GM18868 (cell line): ENCODE results near the gene ATP11A.
"Not testable (repeated sequence)": the region's sequence is repeated elsewhere in the genome, so short reads cannot be mapped to it uniquely, and the experiment has no call there.

Experiments used
- ATAC-seq: cut with Tn5 transposase; IDR thresholded peaks from one replicate; pipeline ENCODE4 v1.9.1; 2021; ENCODE audit warnings: mild to moderate bottlenecking, moderate library complexity; ENCODE audit not compliant: unreplicated experiment

The ATP11A gene

GRCh38 chr13:112835344-112835743, 145.5 kb downstream of the ATP11A start:
- ATAC-seq = no peak

GRCh38 chr13:112835796-112836195, 146.0 kb downstream of the ATP11A start:
- ATAC-seq = no peak

DNA sequence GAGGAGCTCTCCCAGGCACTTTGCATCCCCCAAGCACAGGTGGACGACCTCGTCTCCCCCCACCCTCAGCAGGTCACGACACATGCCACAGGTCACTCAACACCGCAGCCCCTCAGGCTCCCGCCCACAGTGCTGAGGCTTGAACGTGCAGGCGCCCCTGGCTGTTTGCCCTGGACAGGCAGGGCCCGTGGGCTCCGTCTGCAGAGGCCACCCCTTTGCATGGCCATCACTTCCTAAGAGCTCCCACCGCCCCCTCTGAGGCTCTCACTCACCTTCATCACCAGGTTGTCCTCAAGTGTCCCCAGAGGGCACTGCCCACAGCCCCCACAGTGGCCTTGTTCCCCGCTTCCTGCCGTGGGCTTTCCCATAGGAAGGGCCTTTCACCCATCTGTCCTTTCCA, 147.1 kb downstream of the ATP11A start:
- no peak for ATAC-seq

GRCh38 chr13:112837371-112838037, 147.7 kb downstream of the ATP11A start:
- ATAC-seq = no peak

- no peak for ATAC-seq
Observed at GRCh38 chr13:112838038-112838841, 148.4 kb downstream of the ATP11A start.

GRCh38 chr13:112838842-112839117, 148.9 kb downstream of the ATP11A start:
- ATAC-seq = no peak

- no peak for ATAC-seq
Observed at GRCh38 chr13:112839356-112840105, 149.7 kb downstream of the ATP11A start.

DNA sequence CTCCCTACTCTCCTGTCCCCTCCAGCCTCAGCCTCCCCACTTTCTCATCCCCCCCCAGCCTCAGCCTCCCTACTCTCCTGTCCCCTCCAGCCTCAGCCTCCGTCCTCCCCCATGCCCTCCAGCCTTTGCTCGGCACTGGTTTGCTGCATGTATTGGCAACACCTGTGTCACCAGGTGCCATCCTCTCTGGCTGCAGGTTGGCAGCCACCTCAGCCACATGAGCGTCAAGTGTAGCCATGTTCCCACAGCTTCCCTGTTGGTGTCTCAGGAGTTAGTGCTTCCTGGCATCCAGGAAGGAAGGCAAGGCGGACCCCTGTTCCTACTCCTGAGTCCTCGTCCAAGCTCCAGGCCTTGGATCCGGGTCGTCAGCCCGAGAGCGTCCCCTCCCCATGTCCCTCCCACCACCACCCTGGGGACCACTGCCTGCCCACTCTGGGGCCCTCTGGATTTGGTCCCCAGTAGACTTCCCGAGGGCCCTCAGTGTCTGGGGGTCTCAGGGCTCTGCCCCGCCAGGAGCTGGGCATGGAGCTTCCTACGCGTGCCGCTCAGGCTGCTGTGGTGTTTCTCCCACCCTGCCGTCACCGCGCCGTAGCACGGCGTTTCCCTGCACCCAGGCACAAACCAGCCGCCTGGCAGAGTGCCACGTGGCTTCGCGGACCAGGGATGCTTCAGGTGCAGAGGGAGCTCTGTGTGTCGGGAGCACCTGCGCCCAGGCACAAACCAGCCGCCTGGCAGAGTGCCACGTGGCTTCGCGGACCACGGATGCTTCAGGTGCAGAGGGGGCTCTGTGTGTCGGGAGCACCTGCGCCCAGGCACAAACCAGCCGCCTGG, 150.8 kb downstream of the ATP11A start:
- no peak for ATAC-seq

DNA sequence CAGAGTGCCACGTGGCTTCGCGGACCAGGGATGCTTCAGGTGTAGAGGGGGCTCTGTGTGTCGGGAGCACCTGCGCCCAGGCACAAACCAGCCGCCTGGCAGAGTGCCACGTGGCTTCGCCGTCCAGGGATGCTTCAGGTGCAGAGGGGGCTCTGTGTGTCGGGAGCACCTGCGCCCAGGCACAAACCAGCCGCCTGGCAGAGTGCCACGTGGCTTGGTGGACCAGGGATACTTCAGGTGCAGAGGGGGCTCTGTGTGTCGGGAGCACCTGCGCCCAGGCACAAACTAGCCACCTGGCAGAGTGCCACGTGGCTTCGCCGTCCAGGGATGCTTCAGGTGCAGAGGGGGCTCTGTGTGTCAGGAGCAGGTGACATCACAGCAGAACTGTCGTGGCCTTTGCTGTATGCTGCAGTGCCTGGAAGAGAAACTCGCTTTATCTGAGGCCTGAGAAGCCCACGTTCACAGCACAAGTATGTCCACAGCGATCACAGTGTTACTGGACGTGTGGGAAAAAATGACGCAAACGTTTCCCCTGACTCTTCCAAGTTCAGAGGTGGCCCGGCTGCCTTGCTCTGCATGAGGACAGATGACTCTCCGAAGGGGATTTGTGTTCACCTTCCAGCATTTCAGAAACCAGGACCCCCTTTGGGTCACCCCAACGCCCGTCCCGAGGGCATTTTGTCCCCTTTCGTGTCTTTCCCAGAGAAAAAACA, 151.6 kb downstream of the ATP11A start:
- not testable (repeated sequence) for ATAC-seq

- ATAC-seq = no peak
Observed at GRCh38 chr13:112842343-112842856, 152.6 kb downstream of the ATP11A start.

- no peak for ATAC-seq
Observed at GRCh38 chr13:112842931-112843391, 153.1 kb downstream of the ATP11A start.

DNA sequence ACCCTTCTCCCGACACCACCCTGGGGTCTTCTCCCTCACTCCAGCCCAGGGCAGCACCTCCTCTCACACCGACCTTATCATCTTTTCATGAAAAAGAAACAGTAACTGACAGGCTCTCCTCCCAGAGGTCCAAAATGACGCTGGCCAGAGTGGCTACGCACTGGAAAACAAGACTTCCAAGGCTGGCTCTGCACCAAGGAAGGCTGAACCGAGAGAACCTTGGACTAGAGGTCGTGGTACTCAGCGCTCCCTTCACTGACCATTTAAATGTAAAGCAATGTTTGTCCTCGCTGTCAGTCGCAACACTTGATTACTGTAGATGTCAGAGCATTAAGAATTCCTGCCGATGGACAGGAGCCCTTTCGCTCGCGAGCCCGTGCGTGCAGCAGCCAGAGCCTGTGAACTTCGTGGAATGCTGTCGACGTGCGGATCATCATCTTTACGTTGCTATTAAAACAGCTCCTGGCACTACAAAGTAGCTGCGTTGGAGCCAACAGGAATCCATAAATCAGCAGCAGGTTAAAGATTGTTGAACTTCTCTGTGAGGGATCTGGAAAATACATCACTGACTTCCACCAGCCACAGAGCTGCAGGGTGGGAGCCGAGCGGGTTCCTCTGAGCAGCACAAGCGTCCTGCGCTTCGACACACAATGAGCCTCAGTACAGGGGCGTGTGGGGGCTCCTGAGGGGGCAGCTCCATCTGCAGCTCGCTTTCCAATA, 153.7 kb downstream of the ATP11A start:
- ATAC-seq = no peak

GRCh38 chr13:112844411-112844810, 154.6 kb downstream of the ATP11A start:
- no peak for ATAC-seq

DNA sequence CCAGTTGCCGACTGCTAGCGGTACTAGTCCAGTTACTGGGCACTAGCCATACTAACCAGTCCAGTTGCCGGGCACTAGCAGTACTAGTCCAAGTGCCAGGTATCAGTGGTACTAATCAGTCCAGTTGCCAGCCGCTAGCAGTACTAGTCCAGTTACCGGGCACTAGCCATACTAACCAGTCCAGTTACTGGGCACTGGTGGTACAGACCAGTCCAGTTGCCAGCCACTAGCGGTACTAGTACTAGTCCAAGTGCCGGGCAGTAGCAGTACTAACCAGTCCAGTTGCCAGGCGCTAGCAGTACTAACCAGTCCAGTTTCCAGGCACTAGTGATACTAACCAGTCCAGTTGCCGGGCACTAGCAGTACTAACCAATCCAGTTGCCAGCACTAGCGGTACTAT, 155.0 kb downstream of the ATP11A start:
- ATAC-seq = no peak

- no peak for ATAC-seq
Observed at GRCh38 chr13:112845511-112846144, 155.8 kb downstream of the ATP11A start.

DNA sequence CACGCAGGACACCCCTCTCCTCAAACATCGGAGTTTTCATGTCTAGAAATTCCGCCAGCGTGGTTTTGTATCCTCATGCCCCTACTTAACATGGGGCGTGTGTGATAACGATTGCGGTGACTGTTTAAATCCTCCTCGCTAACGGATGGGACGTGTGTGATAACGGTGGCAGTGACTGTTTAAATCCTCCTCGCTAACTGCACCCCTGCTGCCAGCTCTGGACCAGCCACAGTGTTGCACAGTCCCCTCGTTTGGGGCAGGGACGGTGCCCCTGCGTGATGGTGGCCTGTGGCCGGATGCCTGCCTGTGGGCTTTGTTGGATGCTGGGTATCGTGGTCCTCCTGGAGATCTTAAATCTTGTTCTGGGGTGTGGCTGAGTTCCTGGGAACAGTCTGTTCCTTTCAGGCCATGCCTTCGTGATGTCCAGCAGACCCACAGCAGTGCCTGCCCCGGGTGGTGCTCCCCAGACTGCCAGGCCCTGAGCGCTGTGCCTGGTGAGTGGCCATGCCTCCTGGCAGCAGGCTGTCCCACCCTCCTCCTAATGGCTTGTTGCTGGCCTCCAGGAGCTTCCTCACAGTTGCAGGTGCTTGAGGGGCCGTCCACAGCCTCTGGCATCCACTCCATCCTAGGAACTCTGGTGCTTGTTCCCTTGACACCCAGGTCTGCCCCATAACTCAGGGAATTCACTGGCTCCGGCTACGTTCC, 156.7 kb downstream of the ATP11A start:
- ATAC-seq = no peak

DNA sequence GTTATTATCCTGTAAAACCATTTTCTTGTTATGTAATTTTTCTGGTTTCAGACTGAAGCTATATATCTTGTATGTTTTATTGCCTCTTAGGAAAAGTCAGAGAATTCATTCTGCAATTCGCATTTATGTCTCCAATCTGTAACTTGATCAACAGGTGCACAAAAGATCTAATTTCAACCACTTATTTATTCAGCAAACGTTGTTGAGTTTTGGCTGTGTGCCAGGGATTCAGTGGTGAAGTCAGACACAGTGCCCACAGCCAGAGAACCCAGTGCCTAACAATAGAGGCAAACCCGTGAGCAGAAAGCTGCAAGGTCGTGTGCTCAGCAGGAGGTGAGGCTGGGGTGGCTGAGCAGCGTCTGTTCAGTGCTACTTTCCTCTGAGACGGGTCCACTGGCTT, 159.7 kb downstream of the ATP11A start:
- ATAC-seq = no peak

DNA sequence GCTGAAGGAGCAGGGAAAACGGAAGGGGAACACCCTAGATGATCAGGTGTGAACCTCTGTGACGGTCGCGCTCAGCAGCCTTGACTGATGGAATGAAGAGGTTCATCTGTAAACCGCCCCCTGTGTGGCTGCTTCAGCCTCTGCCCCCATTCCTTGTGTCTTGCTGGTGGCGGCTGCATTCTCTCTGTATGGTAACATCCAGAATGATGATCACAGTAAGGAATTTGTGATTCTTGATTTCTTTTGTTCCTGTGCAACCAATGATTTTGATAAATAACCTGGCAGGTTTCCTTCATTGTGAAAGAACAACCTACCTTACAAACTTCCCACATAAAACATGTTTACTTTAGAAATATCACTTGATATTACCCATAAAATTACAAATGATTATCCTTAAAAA, 160.4 kb downstream of the ATP11A start:
- no peak for ATAC-seq
